H9 (cell line): ENCODE results near the gene ARHGEF2. TPM values are rescaled to one million over a fixed set of nuclear protein-coding genes. Genes with fewer than 3 reads are reported as not detected.

Experiments used
- DNase-seq: peaks from one replicate; pipeline ENCODE4 v3.0.0-alpha.2; 2017
- H2AFZ ChIP-seq: one replicate; pipeline ENCODE4 v1.6.1; 2013; ENCODE audit warnings: mild to moderate bottlenecking, low read length, control low read depth, moderate library complexity
- H2AK5ac ChIP-seq: 2 replicates; pipeline ENCODE4 v1.6.1; 2013; ENCODE audit warnings: low read length, control low read depth, mixed read lengths; ENCODE audit not compliant: insufficient read length
- H2BK120ac ChIP-seq: one replicate; pipeline ENCODE4 v1.6.1; 2013; ENCODE audit warnings: low read depth, mild to moderate bottlenecking, low read length, control low read depth, inconsistent platforms; ENCODE audit not compliant: poor library complexity, severe bottlenecking
- H2BK12ac ChIP-seq: 2 replicates; pipeline ENCODE4 v1.6.1; 2013; ENCODE audit warnings: low read length, control low read depth, mixed read lengths, low read depth; ENCODE audit not compliant: insufficient read length
- H2BK15ac ChIP-seq: 2 replicates; pipeline ENCODE4 v1.6.1; 2013; ENCODE audit warnings: low read depth, low read length, control low read depth
- H2BK20ac ChIP-seq: one replicate; pipeline ENCODE4 v1.6.1; 2013; ENCODE audit warnings: low read depth, mild to moderate bottlenecking, low read length, control low read depth, inconsistent platforms; ENCODE audit not compliant: poor library complexity, severe bottlenecking
- H2BK5ac ChIP-seq: 2 replicates; pipeline ENCODE4 v1.6.1; 2013; ENCODE audit warnings: low read length, control low read depth, mixed read lengths; ENCODE audit not compliant: insufficient read length
- H3K14ac ChIP-seq: 2 replicates; pipeline ENCODE4 v1.6.1; 2013; ENCODE audit warnings: low read length, control low read depth; ENCODE audit not compliant: insufficient read depth
- H3K18ac ChIP-seq: 2 replicates; pipeline ENCODE4 v1.6.1; 2013; ENCODE audit warnings: low read depth, mild to moderate bottlenecking, mixed read lengths, low read length, control low read depth; ENCODE audit not compliant: insufficient read length
- H3K23ac ChIP-seq: 2 replicates; pipeline ENCODE4 v1.6.1; 2013; ENCODE audit warnings: low read length, control low read depth, mixed read lengths, low read depth; ENCODE audit not compliant: insufficient read length
- H3K23me2 ChIP-seq: 2 replicates; pipeline ENCODE4 v1.6.1; 2013; ENCODE audit warnings: low read depth, mild to moderate bottlenecking, mixed read lengths, low read length, control low read depth; ENCODE audit not compliant: insufficient read length, poor library complexity, severe bottlenecking
- H3K27ac ChIP-seq: 2 replicates; pipeline ENCODE4 v1.5.1; 2013; ENCODE audit warnings: low read length, control low read depth, mixed read lengths, low read depth; ENCODE audit not compliant: insufficient read length
- H3K27me3 ChIP-seq: 2 replicates; pipeline ENCODE4 v1.6.1; 2013; ENCODE audit warnings: low read length, control low read depth, inconsistent platforms; ENCODE audit not compliant: insufficient read depth
- H3K4ac ChIP-seq: 2 replicates; pipeline ENCODE4 v1.6.1; 2013; ENCODE audit warnings: low read depth, mild to moderate bottlenecking, control low read depth, inconsistent platforms, low read length, moderate library complexity
- H3K4me1 ChIP-seq: 2 replicates; pipeline ENCODE4 v1.6.1; 2013; ENCODE audit warnings: low read length, control low read depth, inconsistent platforms; ENCODE audit not compliant: insufficient read depth
- H3K4me2 ChIP-seq: 2 replicates; pipeline ENCODE4 v1.6.1; 2013; ENCODE audit warnings: low read length, control low read depth, mixed read lengths; ENCODE audit not compliant: insufficient read length, insufficient read depth
- H3K56ac ChIP-seq: 2 replicates; pipeline ENCODE4 v1.6.1; 2013; ENCODE audit warnings: low read depth, mild to moderate bottlenecking, mixed read lengths, low read length, control low read depth; ENCODE audit not compliant: insufficient read length
- H3K79me1 ChIP-seq: 2 replicates; pipeline ENCODE4 v1.6.1; 2013; ENCODE audit warnings: low read depth, mild to moderate bottlenecking, moderate library complexity, low read length, control low read depth, inconsistent platforms; ENCODE audit not compliant: insufficient read depth, poor library complexity, severe bottlenecking
- H3K79me2 ChIP-seq: 2 replicates; pipeline ENCODE4 v1.6.1; 2013; ENCODE audit warnings: low read length, control low read depth, inconsistent platforms; ENCODE audit not compliant: insufficient read depth
- H3K9ac ChIP-seq: 2 replicates; pipeline ENCODE4 v1.6.1; 2013; ENCODE audit warnings: low read length, control low read depth, mixed read lengths; ENCODE audit not compliant: insufficient read length; ENCODE audit errors: extremely low read depth
- H3K9me3 ChIP-seq: one replicate; pipeline ENCODE4 v1.6.1; 2013; ENCODE audit warnings: low read depth, low read length, inconsistent platforms; ENCODE audit not compliant: control insufficient read depth
- H3T11ph ChIP-seq: one replicate; pipeline ENCODE4 v1.6.1; 2013; ENCODE audit warnings: mild to moderate bottlenecking, low read length, control low read depth, inconsistent platforms
- H4K20me1 ChIP-seq: one replicate; pipeline ENCODE4 v1.6.1; 2013; ENCODE audit not compliant: control insufficient read depth, insufficient read length, insufficient read depth
- H4K5ac ChIP-seq: 2 replicates; pipeline ENCODE4 v1.6.1; 2013; ENCODE audit warnings: low read depth, mild to moderate bottlenecking, mixed read lengths, low read length, control low read depth; ENCODE audit not compliant: insufficient read length
- H4K8ac ChIP-seq: replicated peaks from 2 replicates; pipeline ENCODE4 v1.6.1; 2013; ENCODE audit warnings: low read length, control low read depth, mixed read lengths, low read depth; ENCODE audit not compliant: insufficient read length
- H4K91ac ChIP-seq: 2 replicates; pipeline ENCODE4 v1.6.1; 2013; ENCODE audit warnings: low read depth, mild to moderate bottlenecking, moderate library complexity, mixed read lengths, low read length, control low read depth; ENCODE audit not compliant: insufficient read length
- H3K27ac Mint-ChIP-seq, 3 experiments: 2 replicates in 2 of 3; 3 replicates in 1 of 3; pipeline ENCODE4 v1.8.0; 2020 to 2021; ENCODE audit warnings: mixed read lengths in 3 of 3, mild to moderate bottlenecking in 1 of 3, moderate library complexity in 1 of 3
- H3K27me3 Mint-ChIP-seq: 2 replicates; pipeline ENCODE4 v1.8.0; 2021; ENCODE audit warnings: low read depth, mild to moderate bottlenecking, moderate library complexity, mixed read lengths
- H3K36me3 Mint-ChIP-seq, 3 experiments: 2 replicates in 2 of 3; 3 replicates in 1 of 3; pipeline ENCODE4 v1.8.0; 2020 to 2021; ENCODE audit warnings: low read depth in 3 of 3, mixed read lengths in 3 of 3; ENCODE audit not compliant: insufficient read depth in 1 of 3
- H3K4me1 Mint-ChIP-seq, 2 experiments: 2 replicates each; pipeline ENCODE4 v1.8.0; 2020; ENCODE audit warnings: mixed read lengths in 2 of 2
- H3K4me3 Mint-ChIP-seq, 2 experiments: 2 replicates in 1 of 2; 3 replicates in 1 of 2; pipeline ENCODE4 v1.8.0; 2020 to 2021; ENCODE audit warnings: mild to moderate bottlenecking in 2 of 2, mixed read lengths in 2 of 2, moderate library complexity in 1 of 2
- H3K9me3 Mint-ChIP-seq, 2 experiments: 2 replicates in 1 of 2; 3 replicates in 1 of 2; pipeline ENCODE4 v1.8.0; 2020; ENCODE audit warnings: mild to moderate bottlenecking in 2 of 2, mixed read lengths in 2 of 2, moderate library complexity in 1 of 2
- CTCF ChIP-seq: fragments of 200-600 bp; sonication (generic); conservative IDR thresholded peaks from 3 replicates; pipeline ENCODE4 v1.8.0; 2021; ENCODE audit warnings: antibody characterized with exemption, mild to moderate bottlenecking
- WGBS: extraction: QIAGEN DNeasy Blood & Tissue Kit; methylation state at CpG from one replicate; pipeline ENCODE4 v1.1.7; 2013; ENCODE audit warnings: missing lambda C conversion rate, low lambda C conversion rate, mixed read lengths; ENCODE audit not compliant: insufficient read length; ENCODE audit errors: extremely low coverage; 5-methylcytosine and 5-hydroxymethylcytosine counted together
- total RNA-seq: library from RNA; stranded (reverse); gene quantifications from 2 replicates; pipeline ENCODE4 v1.2.1, GENCODE V29; 2021

Gene ARHGEF2
- total RNA-seq, 1 experiment from 2014 or later, result 111 TPM

- H3K27me3 Mint-ChIP-seq, result peaks cover 32% of the 10 kb centered on the region
- peaks cover 4% of the 10 kb centered on the region for H3K79me1 ChIP-seq
Observed at GRCh38 chr1:156024801-156025200, 46.5 kb upstream of the ARHGEF2 start.

More at GRCh38 chr1:156024801-156025200, 46.5 kb upstream of the ARHGEF2 start:
- Histone ChIP-seq H3T11ph (no peak overlapping the region), H3K27me3 (no peaks in the 10 kb centered on the region; the same call in 1 of the 2 replicates), H4K8ac (no peak overlapping the region), H3K79me2 (peaks cover 4% of the 10 kb centered on the region; the same call in 1 of the 2 replicates), H3K4ac (no peak overlapping the region), H2BK120ac (no peak overlapping the region), H4K20me1 (no peaks in the 10 kb centered on the region), H2AK5ac (no peak overlapping the region), H4K91ac (no peak overlapping the region), H3K4me1 (peaks cover 2% of the 10 kb centered on the region; the same call in 1 of the 2 replicates), H3K18ac (no peak overlapping the region), H3K23ac (no peak overlapping the region), H3K4me2 (no peak overlapping the region), H3K14ac (no peak overlapping the region), H4K5ac (no peak overlapping the region), H3K23me2 (peaks cover 5% of the 10 kb centered on the region), H2BK20ac (no peak overlapping the region), H2BK12ac (no peak overlapping the region), H3K27ac (no peak overlapping the region), H3K9ac (no peak overlapping the region), H2BK15ac (no peak overlapping the region), H3K9me3 (no peaks in the 10 kb centered on the region), H2AFZ (no peak overlapping the region), H2BK5ac (no peak overlapping the region), H3K56ac (no peak overlapping the region)
- TF ChIP-seq CTCF, result no peak
- no peak overlapping the region for H3K4me3 Mint-ChIP-seq
- no peak overlapping the region for H3K27ac Mint-ChIP-seq
- peaks cover 6 to 7% (median 6%) of the 10 kb centered on the region in 3 experiments; a peak in 6 of 7 replicates for H3K36me3 Mint-ChIP-seq
- no peaks in the 10 kb centered on the region for H3K9me3 Mint-ChIP-seq
- no CpG with 5 or more reads among the region's 5 CpGs for WGBS
- DNase-seq, result no peak
- peaks cover 11 to 16% of the 10 kb centered on the region in 2 experiments for H3K4me1 Mint-ChIP-seq
